NCI-H446 (cell line): ENCODE measurements around the gene BUB1B.

ENCODE experiments used
- DNase-seq, 2 experiments: peaks; one replicate each; lab custom pipeline; 2025; lab: John Stamatoyannopoulos, UW

The BUB1B gene

DNA sequence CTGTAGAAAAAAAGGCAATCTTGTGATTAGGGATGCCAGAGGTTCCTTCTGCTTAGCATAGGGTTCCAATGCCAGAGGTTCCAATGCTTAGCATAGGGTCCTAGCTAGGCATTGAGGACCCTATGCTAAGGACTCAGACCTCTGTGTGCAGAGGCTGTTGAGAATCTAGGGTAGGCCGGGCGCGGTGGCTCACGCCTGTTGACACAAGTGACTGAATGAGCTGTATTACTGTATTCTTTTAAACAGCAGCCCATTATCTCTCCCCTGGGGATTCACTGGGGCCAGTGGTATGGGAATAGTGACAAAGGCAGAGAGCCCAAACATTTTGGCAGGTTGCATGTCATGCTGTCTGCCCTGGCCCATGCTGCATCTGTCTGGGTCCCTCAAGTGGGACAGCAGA, 94.2 kb downstream of the BUB1B start:
- DNase-seq, result no peak

DNA sequence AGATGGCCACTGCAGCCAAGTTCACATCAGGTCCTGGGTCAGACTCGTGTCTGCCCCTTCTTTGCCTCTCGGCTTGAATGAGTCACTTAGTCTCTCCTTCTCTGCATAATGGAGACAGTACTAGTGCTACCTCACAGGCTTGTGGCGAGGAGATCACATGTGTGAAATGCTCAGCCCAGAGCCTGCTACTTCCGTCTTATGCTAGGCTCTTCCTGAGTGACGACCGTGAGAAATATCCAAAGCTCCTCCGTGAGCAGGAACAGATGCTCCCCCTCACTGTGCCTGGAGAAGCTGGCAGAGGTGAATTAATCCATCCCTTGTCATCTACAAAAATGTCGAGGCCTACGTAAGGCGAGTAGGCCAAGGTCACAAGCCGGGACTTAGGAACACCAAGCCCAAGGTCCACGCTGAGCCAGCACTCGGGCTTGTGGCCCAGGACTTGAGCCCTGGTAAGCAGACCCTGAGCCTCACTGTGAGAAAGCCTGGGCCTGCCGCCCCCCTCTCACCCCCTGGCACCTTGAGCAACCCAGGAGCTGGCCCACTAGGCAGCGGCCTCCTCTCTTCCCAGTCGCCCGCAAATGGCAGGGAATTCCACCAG, 95.9 kb downstream of the BUB1B start:
- DNase-seq, result no peak

DNA sequence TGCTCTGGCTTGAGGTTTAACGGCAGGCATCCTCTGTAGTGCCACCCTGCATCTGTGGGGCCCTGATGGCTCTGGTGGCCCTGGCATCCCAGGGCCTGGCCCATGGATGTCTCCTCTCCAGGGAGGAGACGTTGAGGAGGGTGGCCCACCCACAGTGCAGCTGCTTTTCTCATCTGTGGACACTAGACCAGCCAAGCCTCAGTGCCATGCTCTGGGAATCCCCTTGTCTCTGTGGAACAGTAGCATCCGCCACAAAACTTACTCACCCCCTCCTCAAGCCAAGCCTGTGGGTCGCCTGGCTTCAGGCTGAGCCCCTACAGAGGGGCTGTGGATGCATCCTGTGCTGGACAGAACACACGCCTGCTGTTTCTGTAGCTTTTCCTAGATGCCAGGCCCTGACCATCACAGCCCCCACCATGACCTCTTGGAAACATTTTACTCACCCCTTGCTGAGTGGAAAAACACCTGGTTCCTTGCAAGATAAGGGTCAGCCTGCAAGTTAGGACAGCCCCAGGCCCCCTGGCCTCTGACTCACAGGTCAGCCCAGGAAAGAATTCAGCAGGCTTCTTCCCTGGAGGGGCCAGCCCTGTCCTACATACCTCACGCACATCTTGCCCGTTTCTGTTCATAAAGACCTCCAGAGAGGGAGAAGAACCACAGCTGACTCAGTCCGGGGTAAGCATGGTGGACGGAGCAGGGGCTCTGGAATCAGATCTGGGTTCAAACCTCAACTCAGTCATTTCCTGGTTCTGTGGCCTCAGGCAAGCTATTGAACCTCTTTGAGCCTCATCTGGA, 97.0 kb downstream of the BUB1B start:
- DNase-seq, result no peak

DNA sequence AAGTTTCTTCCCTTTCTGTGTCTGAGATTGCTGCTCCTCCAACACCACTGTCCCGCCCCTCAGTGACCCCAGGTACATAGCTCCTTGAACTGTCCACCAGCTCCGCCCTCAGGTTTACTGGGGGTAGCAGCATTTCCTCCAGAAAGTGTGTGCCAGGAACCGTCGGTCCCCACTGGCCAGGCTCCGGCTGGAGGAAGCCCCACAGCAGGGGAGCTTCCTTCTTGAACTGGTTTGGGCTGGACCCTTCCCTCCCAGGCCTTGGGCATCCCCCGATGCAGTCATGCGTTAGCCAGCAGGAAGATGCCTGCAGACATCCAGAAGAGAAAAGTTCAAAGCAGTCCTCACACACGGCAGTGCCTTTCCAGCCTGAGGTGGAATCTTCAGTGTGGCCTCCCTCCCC, 97.7 kb downstream of the BUB1B start:
- no peak for DNase-seq

DNA sequence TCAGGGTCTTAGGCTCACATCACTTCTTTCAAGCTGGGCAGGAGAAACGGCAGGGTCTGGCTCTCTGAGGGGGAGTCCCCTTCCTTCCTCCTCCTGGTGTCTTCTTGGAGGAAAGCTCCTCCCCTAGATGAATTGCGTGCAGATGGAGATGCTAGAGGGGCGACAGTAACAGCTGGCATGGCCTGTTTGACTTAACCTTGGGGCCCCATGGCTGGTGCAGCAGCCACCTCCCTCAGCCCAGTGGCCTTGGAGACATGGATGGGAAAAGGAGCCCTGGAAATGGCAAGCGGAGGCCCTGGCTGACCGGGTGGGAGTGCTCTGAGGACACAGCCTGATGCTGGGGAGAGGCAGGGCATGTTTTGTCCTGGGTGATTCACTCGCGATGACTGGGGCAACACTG, 98.2 kb downstream of the BUB1B start:
- no peak for DNase-seq

DNA sequence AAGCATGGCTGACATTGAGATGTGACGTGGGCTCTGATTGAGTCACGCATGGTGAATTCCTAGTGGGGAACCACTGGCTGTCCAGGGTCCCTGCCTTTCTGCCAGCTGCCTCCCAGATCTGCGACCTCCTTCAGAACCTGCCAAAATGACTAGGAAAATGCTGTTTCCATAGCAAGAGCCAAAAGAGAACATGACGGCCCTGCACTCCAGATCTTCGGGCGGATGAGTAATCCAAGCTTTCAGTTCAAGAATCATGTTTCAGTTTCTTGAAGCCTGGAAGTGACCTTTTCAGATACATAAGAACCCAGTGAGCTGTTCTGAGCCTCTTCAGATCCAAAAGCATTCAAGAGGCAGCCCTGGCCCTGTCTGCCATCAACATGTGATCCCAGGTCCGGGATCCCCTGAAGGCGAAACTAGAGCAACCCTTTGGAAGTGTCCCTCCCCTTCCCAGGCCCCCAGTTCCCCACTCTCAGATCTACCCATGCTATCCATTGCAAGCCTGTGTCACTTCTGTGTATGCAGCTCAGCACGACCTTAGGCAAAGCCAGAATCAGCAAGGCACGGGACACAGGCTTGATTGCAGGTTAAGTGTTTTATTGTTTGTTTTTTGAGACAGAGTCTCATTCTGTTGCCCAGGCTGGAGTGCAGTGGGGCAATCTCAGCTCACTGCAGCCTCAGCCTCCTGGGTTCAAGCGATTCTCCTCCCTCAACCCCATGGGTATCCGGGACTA, 102.3 kb downstream of the BUB1B start:
- DNase-seq, result peak in 1 of 2 experiments; percentile 14

DNA sequence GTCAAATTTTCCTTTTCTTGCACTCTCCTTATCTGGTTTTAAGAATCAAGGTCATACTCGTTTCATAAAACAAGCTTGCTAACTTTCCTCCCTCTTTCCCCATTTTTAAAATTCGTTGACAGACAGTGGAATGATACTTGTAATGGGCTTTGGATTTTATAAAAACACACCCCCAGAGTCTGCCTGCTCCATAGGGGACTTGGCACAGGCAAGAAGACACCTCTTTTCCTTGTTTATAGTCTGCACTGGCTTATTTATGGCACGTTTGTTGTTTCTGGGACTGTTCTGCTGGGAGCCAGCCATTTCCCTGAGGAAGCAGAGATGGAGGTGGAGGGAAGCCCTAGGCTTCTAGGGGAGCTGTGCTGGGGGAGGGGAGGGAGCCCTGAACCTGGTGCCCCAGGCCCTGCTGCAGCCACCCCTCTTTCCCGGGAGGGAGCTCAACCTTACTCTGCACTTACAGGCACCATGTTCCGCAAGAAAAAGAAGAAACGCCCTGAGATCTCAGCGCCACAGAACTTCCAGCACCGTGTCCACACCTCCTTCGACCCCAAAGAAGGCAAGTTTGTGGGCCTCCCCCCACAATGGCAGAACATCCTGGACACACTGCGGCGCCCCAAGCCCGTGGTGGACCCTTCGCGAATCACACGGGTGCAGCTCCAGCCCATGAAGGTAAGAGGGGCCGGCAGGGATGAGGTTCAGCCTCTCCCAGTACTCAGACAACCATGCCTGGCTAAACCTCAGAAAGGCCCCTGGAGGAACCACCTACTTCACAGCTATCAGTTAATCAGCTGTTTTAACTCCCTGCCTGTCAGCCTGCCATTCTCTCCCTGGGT, 103.7 kb downstream of the BUB1B start:
- no peak for DNase-seq

DNA sequence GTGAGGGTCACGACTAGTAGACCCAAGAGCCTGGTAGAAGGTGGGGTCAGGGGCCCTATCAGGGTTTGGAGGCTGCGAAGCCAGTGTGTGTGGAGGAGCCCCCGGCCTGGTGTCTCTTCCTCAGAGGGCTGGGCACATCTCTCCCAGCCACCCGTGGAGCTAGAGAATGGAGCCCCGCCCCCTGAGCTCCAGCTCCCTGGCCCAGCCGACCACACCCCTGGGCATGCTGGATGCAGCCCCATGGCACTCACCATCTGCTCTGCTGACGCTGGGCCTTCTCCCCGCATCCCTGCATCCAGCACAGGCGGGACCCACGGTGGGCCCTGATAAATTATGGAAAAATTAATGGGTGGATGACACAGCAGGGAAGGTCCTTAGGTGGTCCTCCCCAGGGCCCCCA, 104.5 kb downstream of the BUB1B start:
- DNase-seq, result peak in 1 of 2 experiments; percentile 33

DNA sequence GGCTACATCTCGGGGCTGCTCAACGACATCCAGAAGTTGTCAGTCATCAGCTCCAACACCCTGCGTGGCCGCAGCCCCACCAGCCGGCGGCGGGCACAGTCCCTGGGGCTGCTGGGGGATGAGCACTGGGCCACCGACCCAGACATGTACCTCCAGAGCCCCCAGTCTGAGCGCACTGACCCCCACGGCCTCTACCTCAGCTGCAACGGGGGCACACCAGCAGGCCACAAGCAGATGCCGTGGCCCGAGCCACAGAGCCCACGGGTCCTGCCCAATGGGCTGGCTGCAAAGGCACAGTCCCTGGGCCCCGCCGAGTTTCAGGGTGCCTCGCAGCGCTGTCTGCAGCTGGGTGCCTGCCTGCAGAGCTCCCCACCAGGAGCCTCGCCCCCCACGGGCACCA, 105.0 kb downstream of the BUB1B start:
- DNase-seq, result no peak

DNA sequence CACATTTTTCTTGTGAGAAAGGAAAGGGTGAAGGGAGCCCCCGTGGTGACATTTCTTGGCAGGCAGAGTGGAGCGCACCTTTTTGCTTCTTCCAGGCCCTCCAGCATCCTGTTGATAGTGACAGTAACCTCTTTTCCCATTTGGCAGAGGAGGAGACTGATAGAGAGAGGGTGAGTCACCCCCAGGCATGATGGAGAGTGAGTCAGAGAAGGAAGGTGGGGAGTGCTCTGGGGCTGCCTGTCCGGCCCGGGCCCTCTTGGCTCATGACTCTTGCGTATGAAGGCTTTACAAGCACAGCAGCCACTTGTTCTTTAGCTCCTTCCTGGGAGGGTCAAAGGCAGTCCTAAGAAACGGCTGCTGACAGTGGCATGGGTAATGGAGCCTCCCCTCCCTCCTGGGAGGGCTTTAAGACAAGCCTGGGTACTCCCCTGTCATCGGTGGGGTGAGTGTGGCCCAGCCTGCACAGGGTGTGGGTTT, 106.0 kb downstream of the BUB1B start:
- DNase-seq, result peak in 1 of 2 experiments; percentile 13

DNA sequence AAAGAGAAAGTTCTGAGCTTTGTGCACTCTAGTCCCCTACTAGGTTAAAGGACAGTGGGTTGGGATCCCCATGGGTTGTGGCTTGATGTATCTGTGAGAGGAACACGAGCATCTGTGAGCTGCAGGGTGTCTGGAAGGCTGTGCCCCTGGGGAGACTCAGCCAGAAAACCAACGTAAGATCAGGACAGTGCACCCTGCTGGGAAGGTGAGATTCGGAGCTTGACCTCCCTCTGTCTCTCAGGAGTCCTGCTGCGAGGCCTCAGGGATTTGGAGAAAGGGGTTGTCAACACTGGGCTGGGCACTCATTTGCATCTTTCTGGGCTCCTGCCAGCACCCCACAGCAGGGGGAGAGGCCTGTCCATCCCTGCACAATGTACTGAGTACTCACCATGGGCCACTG, 106.8 kb downstream of the BUB1B start:
- DNase-seq, result no peak

DNA sequence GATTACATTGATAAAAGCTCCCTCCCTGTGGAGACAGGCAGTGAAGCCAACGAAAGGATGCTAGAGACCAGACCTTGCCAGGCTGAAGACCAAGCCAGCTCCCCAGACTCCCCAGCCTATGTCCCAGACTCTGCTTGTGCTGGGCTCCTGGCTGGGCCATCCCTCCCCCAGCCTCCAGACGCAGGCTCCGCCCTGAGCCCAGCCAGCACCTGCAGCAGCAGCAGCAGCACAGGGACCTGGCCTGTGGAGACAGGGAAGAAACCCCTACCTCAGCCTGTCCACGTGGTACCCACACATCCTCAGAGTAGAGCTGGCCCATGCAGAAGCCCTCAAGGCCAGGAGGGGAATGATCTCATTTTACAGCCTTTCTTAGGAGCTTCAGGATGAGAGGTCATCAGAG, 108.7 kb downstream of the BUB1B start:
- DNase-seq, result no peak

DNA sequence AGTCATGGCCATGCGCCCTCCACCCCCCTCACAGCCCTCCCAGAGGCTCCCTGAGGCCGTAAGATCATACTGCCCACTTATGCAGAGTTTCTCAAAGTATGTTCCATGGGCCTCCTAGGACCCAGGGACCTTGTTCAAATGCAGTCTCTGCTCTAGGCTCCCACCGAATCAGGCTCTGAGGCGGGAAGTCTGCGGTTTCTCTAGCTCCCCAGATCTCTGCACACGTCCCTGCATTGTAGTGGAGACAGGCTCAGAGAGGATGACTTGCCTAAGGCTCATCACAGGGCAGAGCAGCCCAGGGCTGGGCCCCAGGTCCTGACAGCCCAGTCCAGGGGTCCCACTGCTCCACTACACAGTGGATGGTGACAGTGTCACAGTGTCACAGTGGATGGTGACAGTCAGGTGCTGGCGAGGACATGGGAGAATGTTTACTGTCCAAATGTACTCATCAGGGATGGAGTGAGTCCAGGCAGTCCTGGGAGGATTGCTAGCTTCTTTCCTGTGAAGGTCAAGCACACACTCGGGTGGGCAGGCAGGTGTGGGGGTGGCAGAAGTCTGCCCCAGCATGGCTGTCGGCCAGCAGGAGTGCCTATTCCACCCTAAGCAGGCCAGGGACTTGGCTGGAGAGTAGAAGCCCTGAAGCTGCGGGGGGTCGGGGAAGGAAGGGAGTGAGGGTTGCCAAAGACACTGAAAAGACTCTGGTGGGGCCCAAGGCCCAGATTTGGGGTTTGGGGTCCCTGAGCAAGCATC, 109.6 kb downstream of the BUB1B start:
- DNase-seq, result no peak
